ENCODE results near the gene NINJ2.

DNA sequence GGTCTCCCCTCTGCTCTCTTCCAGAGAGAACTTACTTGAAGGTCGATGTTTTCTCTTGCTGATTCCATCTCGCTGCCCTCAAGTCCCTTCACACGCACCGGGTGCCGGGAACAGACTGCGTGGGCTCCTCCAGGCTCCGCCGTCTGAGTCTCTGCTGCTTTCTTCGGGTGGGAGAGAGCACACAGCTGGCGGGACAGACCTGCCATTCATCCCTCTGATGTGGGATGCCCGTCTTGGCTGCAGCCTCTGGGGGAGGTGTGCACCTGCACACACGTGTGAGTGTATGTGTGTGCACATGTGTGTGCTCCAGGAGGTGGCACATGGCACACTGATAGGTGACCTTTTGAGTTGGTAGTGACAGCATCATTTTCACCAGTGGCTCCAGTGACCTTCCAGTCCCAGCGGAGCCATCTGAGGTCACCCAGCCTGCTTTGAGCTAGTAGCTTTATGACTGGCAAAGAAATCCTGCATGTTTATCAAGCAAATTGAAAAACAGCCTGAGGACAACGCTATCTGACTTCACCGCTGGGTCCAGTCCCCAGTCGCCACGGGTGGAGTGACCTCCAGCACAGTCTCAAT lies at the start of gene NINJ2:
- TF ChIP-seq ZNF274 (IDR thresholded peaks at IDR 0.05; ENCODE audit: low read depth, low read length): no peak
- no peak for TF ChIP-seq YY1 (IDR thresholded peaks at IDR 0.05; ENCODE audit: insufficient read depth, insufficient read length)
- no peak for TF ChIP-seq SUZ12 (IDR thresholded peaks at IDR 0.05; ENCODE audit: extremely low read depth, insufficient read depth, insufficient read length)
